Peyer's patch (tissue), 4 donors: Measurements from ENCODE around the gene KCNA10.

Experiments
- POLR2A ChIP-seq, 2 donors: fragments of 450-650 bp; IDR thresholded peaks; one replicate each; pipeline ENCODE4 v1.5.1; 2017; ENCODE audit warnings: antibody characterized with exemption in 2 of 2, mild to moderate bottlenecking in 2 of 2, moderate library complexity in 2 of 2
- TF ChIP-seq, protein P1 (sequence below), 6 experiments: fragments of 450-650 bp in 4 of 6; fragments of 200-600 bp in 2 of 6; sonication (generic) in 1 of 6; IDR thresholded peaks; one replicate each; pipeline ENCODE4 v1.5.1; 2017 to 2019; ENCODE audit warnings: antibody characterized with exemption in 6 of 6, mild to moderate bottlenecking in 3 of 6, moderate library complexity in 1 of 6

DNA sequence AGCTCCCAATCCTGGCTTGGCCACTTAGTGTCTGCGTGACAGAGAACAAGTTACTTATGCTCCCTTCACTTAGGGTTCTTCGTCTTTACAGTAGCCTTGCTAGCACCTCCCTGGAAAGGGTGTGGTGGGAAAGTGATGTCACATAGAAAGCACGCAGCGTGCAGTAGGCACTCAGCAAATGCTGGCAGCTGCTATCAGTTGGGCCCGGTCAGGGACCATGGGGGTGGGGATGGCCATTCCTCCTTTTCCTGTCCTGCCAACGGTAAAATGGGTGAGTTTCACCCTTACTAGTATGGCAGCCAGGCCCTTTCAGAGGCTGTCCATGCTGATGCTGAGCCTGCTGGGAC is 6.2 kb upstream of the KCNA10 start:
- TF ChIP-seq, protein P1, sequence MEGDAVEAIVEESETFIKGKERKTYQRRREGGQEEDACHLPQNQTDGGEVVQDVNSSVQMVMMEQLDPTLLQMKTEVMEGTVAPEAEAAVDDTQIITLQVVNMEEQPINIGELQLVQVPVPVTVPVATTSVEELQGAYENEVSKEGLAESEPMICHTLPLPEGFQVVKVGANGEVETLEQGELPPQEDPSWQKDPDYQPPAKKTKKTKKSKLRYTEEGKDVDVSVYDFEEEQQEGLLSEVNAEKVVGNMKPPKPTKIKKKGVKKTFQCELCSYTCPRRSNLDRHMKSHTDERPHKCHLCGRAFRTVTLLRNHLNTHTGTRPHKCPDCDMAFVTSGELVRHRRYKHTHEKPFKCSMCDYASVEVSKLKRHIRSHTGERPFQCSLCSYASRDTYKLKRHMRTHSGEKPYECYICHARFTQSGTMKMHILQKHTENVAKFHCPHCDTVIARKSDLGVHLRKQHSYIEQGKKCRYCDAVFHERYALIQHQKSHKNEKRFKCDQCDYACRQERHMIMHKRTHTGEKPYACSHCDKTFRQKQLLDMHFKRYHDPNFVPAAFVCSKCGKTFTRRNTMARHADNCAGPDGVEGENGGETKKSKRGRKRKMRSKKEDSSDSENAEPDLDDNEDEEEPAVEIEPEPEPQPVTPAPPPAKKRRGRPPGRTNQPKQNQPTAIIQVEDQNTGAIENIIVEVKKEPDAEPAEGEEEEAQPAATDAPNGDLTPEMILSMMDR (IDR thresholded peaks at IDR 0.05), result no peak
- no peak for TF ChIP-seq POLR2A (IDR thresholded peaks at IDR 0.05)
